T-cell (primary cell): ENCODE results near the gene PSMA8. TPM values are rescaled to one million over a fixed set of nuclear protein-coding genes. Genes with fewer than 3 reads are reported as not detected.
"Not testable (repeated sequence)": the region's sequence is repeated elsewhere in the genome, so short reads cannot be mapped to it uniquely, and the experiment has no call there.

ENCODE experiments used
- ATAC-seq, 4 experiments: fragments of 200-7000 bp in 3 of 4; fragments of 150-1000 bp in 1 of 4; cut with Tn5 transposase; replicated peaks in 1 of 4; 1 replicate in 3 of 4; 2 replicates in 1 of 4; pipeline ENCODE4 v1.10.0; 2021; ENCODE audit warnings: moderate library complexity in 3 of 4, mild to moderate bottlenecking in 2 of 4, moderate number of reproducible peaks in 1 of 4
- CTCF ChIA-PET, 2 donors: fragments of 300-600 bp; sonication (Branson Sonifier 250); formaldehyde crosslinking; loops; one replicate each; lab custom pipeline; 2022; ENCODE audit warnings: antibody characterized with exemption in 2 of 2; lab: Charles Lee
- POLR2A ChIA-PET, 2 donors: fragments of 300-600 bp; sonication (Branson Sonifier 250); formaldehyde crosslinking; loops; one replicate each; lab custom pipeline; 2022; ENCODE audit warnings: antibody characterized with exemption in 2 of 2; lab: Charles Lee
- DNase-seq, 35 experiments: peaks; one replicate each; pipeline versions ENCODE4 v3.0.0 to v3.0.0-alpha.2; 2013 to 2023
- H3K27ac ChIP-seq: one replicate; pipeline ENCODE4 v1.5.1; 2013; ENCODE audit warnings: low read length
- H3K27me3 ChIP-seq, 2 experiments: replicated peaks in 1 of 2; 1 replicate in 1 of 2; 2 replicates in 1 of 2; pipeline versions ENCODE4 v1.6.1 to v1.7.0; 2013; ENCODE audit warnings: low read length in 1 of 2, mixed read lengths in 1 of 2; ENCODE audit not compliant: control insufficient read depth in 2 of 2, insufficient read depth in 2 of 2; ENCODE audit errors: extremely low read depth in 1 of 2
- H3K36me3 ChIP-seq, 2 donors: 1 replicate in 1 of 2; 2 replicates in 1 of 2; pipeline versions ENCODE4 v1.6.1 to v1.7.0; 2013; ENCODE audit warnings: low read length in 1 of 2; ENCODE audit not compliant: control insufficient read depth in 2 of 2, insufficient read depth in 1 of 2; ENCODE audit errors: extremely low read depth in 1 of 2
- H3K4me1 ChIP-seq, 2 experiments: 1 replicate in 1 of 2; 2 replicates in 1 of 2; pipeline versions ENCODE4 v1.6.1 to v1.7.0; 2013; ENCODE audit warnings: low read length in 2 of 2, mixed read lengths in 1 of 2; ENCODE audit not compliant: insufficient read depth in 2 of 2, control insufficient read depth in 1 of 2; ENCODE audit errors: extremely low read depth in 1 of 2
- H3K4me3 ChIP-seq, 2 donors: 1 replicate in 1 of 2; 2 replicates in 1 of 2; pipeline versions ENCODE4 v1.5.1 to v1.7.0; 2013; ENCODE audit warnings: mild to moderate bottlenecking in 2 of 2, low read length in 1 of 2, moderate library complexity in 1 of 2; ENCODE audit not compliant: control insufficient read depth in 1 of 2; ENCODE audit errors: extremely low read depth in 1 of 2
- H3K9me3 ChIP-seq: 2 replicates; pipeline ENCODE4 v1.7.0; 2013
- H3K27ac Mint-ChIP-seq, 2 donors: one replicate each; pipeline ENCODE4 v1.8.0; 2020 to 2021; ENCODE audit warnings: mild to moderate bottlenecking in 2 of 2, mixed read lengths in 2 of 2
- H3K27me3 Mint-ChIP-seq, 2 donors: one replicate each; pipeline ENCODE4 v1.8.0; 2021 to 2022; ENCODE audit warnings: mixed read lengths in 2 of 2
- H3K36me3 Mint-ChIP-seq: one replicate; pipeline ENCODE4 v1.8.0; 2021; ENCODE audit warnings: mixed read lengths
- H3K4me1 Mint-ChIP-seq, 3 donors: one replicate each; pipeline ENCODE4 v1.8.0; 2020 to 2022; ENCODE audit warnings: mixed read lengths in 3 of 3, mild to moderate bottlenecking in 1 of 3
- H3K4me3 Mint-ChIP-seq, 3 donors: one replicate each; pipeline ENCODE4 v1.8.0; 2020 to 2022; ENCODE audit warnings: mild to moderate bottlenecking in 3 of 3, mixed read lengths in 3 of 3, moderate library complexity in 3 of 3
- H3K9me3 Mint-ChIP-seq, 3 donors: one replicate each; pipeline ENCODE4 v1.8.0; 2020 to 2022; ENCODE audit warnings: mixed read lengths in 3 of 3
- WGBS: methylation state at CpG from one replicate; pipeline ENCODE4 v1.1.5; 2013; ENCODE audit warnings: missing lambda C conversion rate; ENCODE audit not compliant: insufficient coverage; 5-methylcytosine and 5-hydroxymethylcytosine counted together
- total RNA-seq, 35 experiments: library from RNA in 6 of 35; stranded (reverse) in 6 of 35; fragments of 120-200 nt in 1 of 35; gene quantifications; one replicate each; pipeline versions ENCODE4 v1.2.1 to v1.2.4 and lab custom pipeline; 2013 to 2026

The PSMA8 gene
- total RNA-seq, 5 donors from 2014 or later (not counting 1 experiment from before 2014, with no cell fraction given) = 0.23 to 0.83 (median 0.35) TPM

DNA sequence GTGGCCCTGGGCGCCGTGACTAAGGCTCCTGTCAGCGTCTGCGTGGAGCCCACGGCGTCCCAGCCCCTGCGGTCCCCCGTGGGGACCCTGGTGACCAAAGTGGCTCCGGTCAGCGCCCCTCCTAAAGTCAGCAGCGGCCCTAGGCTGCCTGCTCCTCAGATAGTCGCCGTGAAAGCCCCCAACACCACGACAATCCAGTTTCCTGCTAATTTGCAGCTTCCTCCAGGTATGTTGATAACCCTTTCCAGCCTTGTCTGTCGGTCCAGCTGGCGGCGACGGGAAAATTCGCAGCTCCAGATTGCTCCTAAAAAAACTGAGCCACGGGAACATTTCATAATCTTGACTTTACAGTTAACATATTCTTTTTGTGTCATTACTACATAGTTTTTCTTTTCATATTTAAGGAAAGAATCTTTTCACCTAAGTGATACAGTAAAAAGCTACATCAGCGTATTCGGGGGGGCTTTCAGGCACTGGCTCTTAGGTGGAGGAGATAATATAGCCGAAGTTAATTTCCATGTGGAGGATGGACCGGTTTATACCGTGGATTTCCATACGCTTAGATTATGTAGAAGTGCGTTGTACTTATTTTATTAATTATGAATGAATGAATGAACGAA, 93.5 kb downstream of the PSMA8 start:
- Mint-ChIP-seq H3K27ac (peak overlapping the region; percentile 81 to 89), H3K36me3 (no peaks in the 10 kb centered on the region), H3K4me3 (peak overlapping the region; percentile 82 to 92 (median 92)), H3K9me3 (no peaks in the 10 kb centered on the region), H3K27me3 (no peaks in the 10 kb centered on the region), H3K4me1 (peaks cover 39 to 45% (median 43%) of the 10 kb centered on the region in 3 donors)
- WGBS = 12% methylated on average over 17 of the region's 28 CpGs
- Histone ChIP-seq H3K36me3 (no peaks in the 10 kb centered on the region), H3K27me3 (peaks cover 0 to 2% of the 10 kb centered on the region in 2 experiments), H3K9me3 (no peaks in the 10 kb centered on the region), H3K4me3 (peak overlapping the region; percentile 84 to 96), H3K4me1 (peaks cover 10 to 16% of the 10 kb centered on the region in 2 experiments), H3K27ac (peak overlapping the region; percentile 29)
- DNase-seq (no peak), ATAC-seq (peak in 2 of 4 experiments; percentile 1 to 2)
- POLR2A ChIA-PET = no interaction called here
- CTCF ChIA-PET = interaction anchor here in 1 of 2 donors (1.1 kb wide), 1 partner anchor 67 kb away, joined by 3 read pairs; no protein-coding TSS in a partner anchor

DNA sequence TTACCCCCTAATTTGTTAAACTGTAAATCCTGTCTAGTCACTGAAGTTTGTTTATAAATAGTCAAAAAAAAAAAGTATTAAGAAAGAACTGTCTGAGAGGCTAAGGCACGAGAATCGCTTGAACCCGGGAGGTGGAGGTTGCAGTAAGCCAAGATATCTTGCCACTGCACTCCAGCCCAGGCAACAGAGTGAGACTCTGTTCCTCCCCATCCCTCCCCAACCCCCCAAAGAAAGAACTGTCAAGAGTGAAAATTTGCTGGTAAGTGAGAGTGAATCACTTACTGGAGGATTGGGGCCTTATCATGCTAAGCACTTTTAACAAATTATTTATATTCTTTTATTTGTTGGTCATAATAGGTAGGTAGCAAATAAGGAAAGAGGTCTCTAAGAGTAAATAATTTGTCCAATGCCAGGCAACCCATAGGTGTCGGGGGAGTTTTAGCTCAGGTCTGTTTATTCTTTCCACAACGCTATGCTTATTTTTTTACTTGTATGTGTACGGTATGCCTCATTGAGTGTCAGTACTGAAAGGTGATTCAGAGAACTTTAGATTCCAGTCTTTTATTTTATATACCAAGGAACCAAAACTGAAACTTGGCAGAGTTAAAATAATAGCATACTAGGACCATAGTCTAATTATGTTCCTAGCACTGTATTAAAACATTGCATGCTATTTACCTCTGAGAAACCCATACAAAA, 95.0 kb downstream of the PSMA8 start:
- H3K4me1 ChIP-seq = peaks cover 13 to 16% of the 10 kb centered on the region in 2 experiments
- no peaks in the 10 kb centered on the region for H3K9me3 ChIP-seq
- no peak overlapping the region for H3K27ac ChIP-seq
- no peaks in the 10 kb centered on the region for H3K36me3 Mint-ChIP-seq
- ChIA-PET CTCF (no interaction called here), POLR2A (no interaction called here)
- H3K27ac Mint-ChIP-seq = no peak overlapping the region
- H3K4me3 Mint-ChIP-seq = peak overlapping the region; percentile 24 to 92 (median 82)
- ATAC-seq (no peak), DNase-seq (no peak)
- H3K4me3 ChIP-seq = no peak overlapping the region
- H3K9me3 Mint-ChIP-seq = no peaks in the 10 kb centered on the region
- peaks cover 54 to 60% (median 56%) of the 10 kb centered on the region in 3 donors for H3K4me1 Mint-ChIP-seq
- H3K36me3 ChIP-seq = no peaks in the 10 kb centered on the region
- peaks cover 0 to 2% of the 10 kb centered on the region in 2 experiments for H3K27me3 ChIP-seq
- no CpG with 5 or more reads among the region's 6 CpGs for WGBS
- H3K27me3 Mint-ChIP-seq = no peaks in the 10 kb centered on the region

DNA sequence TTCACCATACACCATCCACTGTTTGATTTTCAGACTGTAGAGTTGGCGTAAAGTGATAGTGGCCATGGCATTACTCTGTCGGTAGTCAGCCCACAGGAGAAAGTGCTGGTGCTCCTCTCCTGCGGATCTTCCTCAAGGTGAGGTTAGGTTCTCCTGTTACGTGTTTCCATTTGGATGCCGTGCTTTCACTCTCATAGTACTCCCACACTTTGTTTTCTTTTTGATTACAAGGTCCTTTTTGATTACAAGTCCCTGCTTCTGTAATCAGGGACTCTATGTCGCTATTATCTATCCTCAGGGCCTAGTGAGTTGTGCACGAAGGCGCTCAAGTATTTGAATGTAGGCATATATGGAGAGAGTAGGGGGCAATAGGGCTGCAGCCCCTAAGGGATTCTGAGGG, 96.8 kb downstream of the PSMA8 start:
- Histone ChIP-seq H3K27me3 (peaks cover 0 to 2% of the 10 kb centered on the region in 2 experiments), H3K27ac (no peak overlapping the region), H3K9me3 (no peaks in the 10 kb centered on the region), H3K36me3 (no peaks in the 10 kb centered on the region), H3K4me3 (no peak overlapping the region), H3K4me1 (peaks cover 13 to 16% of the 10 kb centered on the region in 2 experiments)
- no peak for DNase-seq
- Mint-ChIP-seq H3K4me1 (peaks cover 65 to 67% (median 66%) of the 10 kb centered on the region in 3 donors), H3K27me3 (no peaks in the 10 kb centered on the region), H3K4me3 (no peak overlapping the region), H3K36me3 (no peaks in the 10 kb centered on the region), H3K9me3 (no peaks in the 10 kb centered on the region), H3K27ac (no peak overlapping the region)
- WGBS = no CpG with 5 or more reads among the region's 8 CpGs
- POLR2A ChIA-PET = no interaction called here
- CTCF ChIA-PET = no interaction called here
- ATAC-seq = no peak

DNA sequence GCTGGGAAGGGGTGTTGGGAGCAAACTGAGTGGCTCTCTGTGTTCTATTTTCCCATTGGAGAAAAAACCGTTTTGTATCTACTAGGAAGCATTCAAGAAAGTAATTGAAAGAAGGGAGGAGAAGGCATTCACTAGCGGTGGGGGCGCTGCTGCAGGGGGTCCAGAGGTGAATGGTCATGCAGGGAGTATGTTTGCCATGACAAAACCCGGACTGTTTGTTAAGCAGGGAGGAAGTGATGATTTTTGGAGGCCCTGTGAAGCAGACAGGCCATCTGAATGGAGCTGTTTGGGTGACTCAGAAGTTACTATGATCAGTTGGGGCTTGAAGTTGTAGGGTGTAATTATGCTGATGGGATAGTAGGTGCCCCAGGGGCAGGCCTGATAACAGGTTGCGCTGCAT, 99.5 kb downstream of the PSMA8 start:
- no peaks in the 10 kb centered on the region for H3K9me3 ChIP-seq
- Mint-ChIP-seq H3K36me3 (no peaks in the 10 kb centered on the region), H3K27ac (no peak overlapping the region), H3K4me1 (peaks cover 48 to 58% (median 52%) of the 10 kb centered on the region in 3 donors), H3K4me3 (no peak overlapping the region), H3K9me3 (no peaks in the 10 kb centered on the region), H3K27me3 (no peaks in the 10 kb centered on the region)
- H3K4me1 ChIP-seq = peaks cover 3 to 5% of the 10 kb centered on the region in 2 experiments
- POLR2A ChIA-PET = no interaction called here
- CTCF ChIA-PET = no interaction called here
- H3K36me3 ChIP-seq = no peaks in the 10 kb centered on the region
- DNase-seq (no peak), ATAC-seq (no peak)
- H3K27me3 ChIP-seq = peaks cover 0 to 2% of the 10 kb centered on the region in 2 experiments
- H3K27ac ChIP-seq = no peak overlapping the region
- WGBS = 92% methylated on average over 4 of the region's 5 CpGs
- H3K4me3 ChIP-seq = no peak overlapping the region

DNA sequence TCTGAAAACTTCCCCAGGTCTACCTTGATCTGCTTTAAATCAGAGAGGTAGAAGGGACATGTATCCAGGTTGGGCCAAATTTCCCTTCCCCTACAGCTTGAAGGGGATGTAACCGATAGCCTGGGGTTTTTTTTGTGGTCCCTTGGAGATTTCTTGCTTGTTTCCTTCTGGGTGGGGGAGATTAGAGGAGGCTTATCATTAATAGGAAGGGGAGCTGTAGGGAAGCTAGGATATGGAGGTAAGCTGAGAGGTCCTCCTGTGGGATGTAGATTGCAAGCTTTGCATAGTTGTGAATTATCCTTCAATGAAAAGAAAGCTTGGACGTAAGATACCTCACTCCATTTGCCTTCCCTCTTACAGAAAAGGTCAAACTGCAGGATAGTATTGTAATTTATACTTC, 103.7 kb downstream of the PSMA8 start:
- H3K9me3 ChIP-seq, H3K4me3 ChIP-seq, POLR2A ChIA-PET, H3K27me3 ChIP-seq, H3K4me3 Mint-ChIP-seq, H3K27ac Mint-ChIP-seq, H3K36me3 ChIP-seq, CTCF ChIA-PET, H3K27ac ChIP-seq, H3K36me3 Mint-ChIP-seq, H3K4me1 ChIP-seq, H3K27me3 Mint-ChIP-seq, ATAC-seq, DNase-seq: not testable (repeated sequence)
- Mint-ChIP-seq H3K9me3 (peaks cover 0 to 13% (median 4%) of the 10 kb centered on the region in 3 donors), H3K4me1 (peaks cover 29 to 34% (median 31%) of the 10 kb centered on the region in 3 donors)
- WGBS = no CpG with 5 or more reads among the region's 2 CpGs

DNA sequence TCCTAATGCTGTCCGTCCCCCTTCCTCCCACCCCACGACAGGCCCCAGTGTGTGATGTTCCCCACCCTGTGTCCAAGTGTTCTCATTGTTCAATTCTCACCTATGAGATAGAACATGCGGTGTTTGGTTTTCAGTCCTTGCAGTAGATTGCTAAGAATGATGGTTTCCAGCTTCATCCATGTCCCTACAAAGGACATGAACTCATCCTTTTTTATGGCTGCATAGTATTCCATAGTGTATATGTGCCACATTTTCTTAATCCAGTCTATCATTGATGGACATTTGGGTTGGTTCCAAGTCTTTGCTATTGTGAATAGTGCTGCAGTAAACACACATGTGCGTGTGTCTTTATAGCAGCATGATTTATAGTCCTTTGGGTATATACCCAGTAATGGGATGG, 105.0 kb downstream of the PSMA8 start:
- H3K27me3 ChIP-seq, H3K4me3 ChIP-seq, H3K4me3 Mint-ChIP-seq, DNase-seq, H3K36me3 Mint-ChIP-seq, H3K4me1 ChIP-seq, POLR2A ChIA-PET, H3K36me3 ChIP-seq, CTCF ChIA-PET, H3K27me3 Mint-ChIP-seq, ATAC-seq, H3K27ac Mint-ChIP-seq, H3K9me3 ChIP-seq, H3K27ac ChIP-seq: not testable (repeated sequence)
- H3K4me1 Mint-ChIP-seq = peaks cover 23 to 32% (median 28%) of the 10 kb centered on the region in 3 donors
- H3K9me3 Mint-ChIP-seq = peaks cover 0 to 21% (median 4%) of the 10 kb centered on the region in 3 donors
- no CpG with 5 or more reads among the region's 4 CpGs for WGBS
